H1 (cell line): ENCODE measurements around the gene TOGARAM1.

Experiments
- CHD2 ChIP-seq: IDR thresholded peaks from 2 replicates; pipeline ENCODE4 v1.6.1; 2012; ENCODE audit warnings: low read length, improper control_type of control experiment
- POLR2A ChIP-seq, 2 experiments: IDR thresholded peaks; 1 replicate in 1 of 2; 2 replicates in 1 of 2; pipeline ENCODE4 v1.6.1; 2011; ENCODE audit warnings: low read depth in 2 of 2, low read length in 2 of 2, mild to moderate bottlenecking in 2 of 2; ENCODE audit errors: control extremely low read depth in 1 of 2
- SIRT6 ChIP-seq: IDR thresholded peaks from one replicate; pipeline ENCODE4 v1.7.1; 2012; ENCODE audit warnings: low read length, inconsistent platforms
- SRF ChIP-seq: IDR thresholded peaks from 2 replicates; pipeline ENCODE4 v1.6.1; 2011; ENCODE audit warnings: mild to moderate bottlenecking, low read depth, low read length, moderate library complexity
- TF ChIP-seq, protein P1 (sequence below), 3 experiments: IDR thresholded peaks; 1 replicate in 2 of 3; 2 replicates in 1 of 3; pipeline versions ENCODE4 v1.5.1 to v1.6.1; 2011; ENCODE audit warnings: low read length in 3 of 3, mild to moderate bottlenecking in 3 of 3, inconsistent platforms in 2 of 3, low read depth in 1 of 3, moderate library complexity in 1 of 3; ENCODE audit not compliant: insufficient read depth in 1 of 3; ENCODE audit errors: control extremely low read depth in 1 of 3

DNA sequence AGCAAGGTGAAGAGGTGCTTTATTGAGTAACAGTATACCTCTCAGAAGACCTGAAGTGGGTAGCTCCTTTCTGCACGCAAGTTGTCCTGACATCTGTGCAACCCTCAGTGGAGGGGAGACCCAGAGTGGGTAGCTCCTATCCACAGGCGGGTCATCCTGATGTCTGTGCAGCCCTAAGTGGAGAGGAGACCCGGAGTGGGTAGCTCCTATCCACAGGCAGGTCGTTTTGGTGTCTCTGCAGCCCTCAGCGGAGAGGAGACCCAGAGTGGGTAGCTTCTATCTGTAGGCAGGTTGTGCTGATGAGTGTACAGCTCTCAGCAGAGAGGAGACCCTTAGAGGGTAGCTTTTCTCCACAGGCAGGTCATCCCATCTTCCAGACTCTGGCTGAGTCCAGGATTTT lies 76.9 kb downstream of the TOGARAM1 start:
- TF ChIP-seq SIRT6 (no peak), POLR2A (IDR thresholded peaks at IDR 0.05; ENCODE audit: control extremely low read depth in 1 of 2, low read depth in 2 of 2, low read length in 2 of 2) (no peak), CHD2 (no peak), SRF (no peak)
- TF ChIP-seq, protein P1, sequence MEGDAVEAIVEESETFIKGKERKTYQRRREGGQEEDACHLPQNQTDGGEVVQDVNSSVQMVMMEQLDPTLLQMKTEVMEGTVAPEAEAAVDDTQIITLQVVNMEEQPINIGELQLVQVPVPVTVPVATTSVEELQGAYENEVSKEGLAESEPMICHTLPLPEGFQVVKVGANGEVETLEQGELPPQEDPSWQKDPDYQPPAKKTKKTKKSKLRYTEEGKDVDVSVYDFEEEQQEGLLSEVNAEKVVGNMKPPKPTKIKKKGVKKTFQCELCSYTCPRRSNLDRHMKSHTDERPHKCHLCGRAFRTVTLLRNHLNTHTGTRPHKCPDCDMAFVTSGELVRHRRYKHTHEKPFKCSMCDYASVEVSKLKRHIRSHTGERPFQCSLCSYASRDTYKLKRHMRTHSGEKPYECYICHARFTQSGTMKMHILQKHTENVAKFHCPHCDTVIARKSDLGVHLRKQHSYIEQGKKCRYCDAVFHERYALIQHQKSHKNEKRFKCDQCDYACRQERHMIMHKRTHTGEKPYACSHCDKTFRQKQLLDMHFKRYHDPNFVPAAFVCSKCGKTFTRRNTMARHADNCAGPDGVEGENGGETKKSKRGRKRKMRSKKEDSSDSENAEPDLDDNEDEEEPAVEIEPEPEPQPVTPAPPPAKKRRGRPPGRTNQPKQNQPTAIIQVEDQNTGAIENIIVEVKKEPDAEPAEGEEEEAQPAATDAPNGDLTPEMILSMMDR (IDR thresholded peaks at IDR 0.05; ENCODE audit: control extremely low read depth in 1 of 3, insufficient read depth in 1 of 3, low read depth in 1 of 3, low read length in 3 of 3): no peak
